NCI-H345 treated with DMSO at 0.1 percent for 48 hours (cell line): Measurements from ENCODE around the gene FKBP5.
"Not testable (repeated sequence)": the region's sequence is repeated elsewhere in the genome, so short reads cannot be mapped to it uniquely, and the experiment has no call there.

ENCODE experiments used
- DNase-seq: peaks from one replicate; lab custom pipeline; 2025; ENCODE audit not compliant: unreplicated experiment; lab: John Stamatoyannopoulos, UW

Gene FKBP5

DNA sequence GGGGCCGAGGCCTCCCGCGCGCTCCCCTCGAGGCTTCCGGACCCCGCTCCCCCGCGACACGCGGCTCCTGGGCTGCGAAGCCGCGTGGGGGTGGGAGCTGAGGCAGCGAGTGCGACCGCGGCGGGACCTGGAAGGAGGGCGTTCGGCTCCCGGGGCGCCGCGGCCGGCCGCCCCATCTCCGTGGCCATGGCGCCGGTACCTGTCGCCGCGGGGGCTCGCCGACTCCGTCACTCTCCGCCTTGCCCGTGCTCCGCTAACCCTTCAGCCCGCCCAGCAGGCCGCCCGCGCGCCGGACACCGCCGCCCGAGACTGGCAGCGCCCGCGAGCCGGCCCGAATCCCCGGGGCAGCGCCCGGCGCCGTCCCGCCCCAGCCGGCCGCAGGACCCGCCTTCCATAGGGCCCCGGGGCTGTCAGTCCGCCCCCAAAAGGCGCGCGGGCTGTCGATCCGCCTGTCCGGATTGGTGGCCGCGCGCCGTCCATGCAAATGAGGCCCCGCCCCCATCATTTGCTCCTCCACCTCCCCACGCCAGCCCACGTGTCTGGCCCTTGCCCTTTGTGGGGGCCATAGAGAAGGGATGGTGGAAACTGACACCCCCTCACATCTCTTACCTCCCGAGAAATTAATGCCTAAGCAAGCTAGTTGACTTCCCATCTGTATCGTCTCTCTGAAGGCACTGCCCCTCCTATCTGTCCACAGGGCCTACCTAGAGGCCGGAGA lies at the start of gene FKBP5:
Gene FKBP5, minus strand, starts transcription at position 311 of the 718 bp plus-strand sequence. CDS start 46,091 bp downstream, outside the sequence.
- DNase-seq = peak; percentile 35

DNA sequence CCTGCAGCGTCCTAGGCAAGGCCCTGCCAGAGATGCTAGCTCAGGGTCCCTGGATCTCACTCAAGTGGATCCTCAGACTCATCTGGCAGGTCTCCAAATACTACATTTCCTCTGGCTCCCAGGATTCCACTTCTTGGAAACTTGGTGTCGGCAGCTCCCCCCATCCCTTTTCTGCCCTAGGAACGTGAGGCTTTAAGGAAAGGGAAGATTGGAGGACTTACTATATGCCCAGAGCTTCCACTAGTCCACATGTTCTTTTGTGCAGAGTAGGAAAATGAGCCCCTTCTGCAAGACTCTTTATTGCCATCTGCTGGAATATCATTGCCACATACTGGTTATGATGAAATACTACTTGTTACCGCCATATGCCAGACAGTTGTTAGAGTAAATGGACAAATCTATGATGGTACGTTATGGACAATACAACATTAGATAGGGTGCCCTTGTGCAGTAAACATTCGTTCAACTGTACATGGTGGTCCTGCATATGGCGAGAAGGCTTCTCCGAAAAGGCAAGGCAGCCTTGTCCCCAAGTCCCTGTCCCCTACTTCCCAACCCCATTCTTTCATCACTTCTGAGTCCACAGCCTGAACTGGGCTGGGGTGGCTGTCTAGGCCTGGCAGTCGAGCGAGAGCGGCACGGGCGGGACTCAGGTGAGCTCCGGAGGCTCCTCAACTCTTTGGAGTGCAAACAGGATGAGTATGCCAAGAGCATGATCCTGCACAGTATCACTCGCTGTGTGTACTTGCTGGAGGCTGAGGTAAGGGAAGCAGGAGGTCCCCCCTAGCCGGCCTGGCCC lies 48.9 kb upstream of the FKBP5 start:
- DNase-seq = peak; percentile 53

DNA sequence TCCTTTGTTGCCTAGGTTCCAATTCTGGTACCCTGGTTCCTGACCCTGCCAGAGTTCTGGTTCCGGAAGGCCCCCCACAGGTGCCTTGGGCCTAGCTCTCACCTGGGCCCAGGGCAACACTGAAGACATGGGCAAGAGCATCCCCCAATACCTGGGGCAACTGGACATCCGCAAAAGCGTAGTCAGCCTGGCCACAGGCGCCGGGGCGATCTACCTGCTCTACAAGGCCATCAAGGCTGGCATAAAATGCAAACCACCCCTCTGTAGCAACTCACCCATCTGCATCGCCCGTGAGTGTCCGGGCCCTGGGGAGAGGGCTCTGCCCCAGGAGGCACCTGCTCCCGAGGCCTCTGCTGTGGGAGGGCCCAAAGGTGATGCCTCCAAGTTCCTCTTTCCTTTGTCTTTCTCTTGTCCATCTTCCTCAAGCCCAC lies 48.3 kb upstream of the FKBP5 start, which contains the start of gene ARMC12:
Gene ARMC12, plus strand, starts transcription at position 51 of the 431 bp plus-strand sequence. Its CDS starts 77 bp downstream, at position 128.
- DNase-seq = no peak

DNA sequence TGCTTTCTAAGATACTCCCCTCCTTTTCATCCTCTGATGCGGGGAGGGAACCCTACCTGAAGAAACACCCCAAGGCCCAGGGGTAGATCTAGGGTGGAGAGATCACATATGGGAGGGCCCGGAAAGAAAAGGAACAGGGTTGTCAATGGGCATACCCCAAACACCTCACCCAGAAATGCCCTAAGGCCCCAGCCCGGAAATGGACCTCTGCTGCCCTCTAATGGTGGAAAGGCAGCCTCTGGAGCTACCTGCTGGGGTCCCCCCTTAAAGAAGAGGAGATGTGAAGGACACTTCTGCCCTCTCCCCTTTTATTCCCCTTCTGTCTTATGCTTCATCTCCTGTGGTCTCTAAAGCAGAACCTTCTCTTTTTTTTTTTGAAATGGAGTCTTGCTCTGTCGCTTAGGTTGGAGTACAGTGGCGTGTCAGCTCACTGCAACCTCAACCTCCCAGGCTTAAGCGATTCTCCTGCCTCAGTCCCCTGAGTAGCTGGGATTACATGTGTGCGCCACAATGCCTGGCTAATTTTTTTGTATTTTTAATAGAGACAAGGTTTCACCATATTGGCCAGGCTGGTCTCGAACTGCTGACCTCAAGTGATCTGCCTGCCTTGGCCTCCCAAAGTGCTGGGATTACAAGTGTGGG lies 47.7 kb upstream of the FKBP5 start:
- DNase-seq = peak; percentile 36

DNA sequence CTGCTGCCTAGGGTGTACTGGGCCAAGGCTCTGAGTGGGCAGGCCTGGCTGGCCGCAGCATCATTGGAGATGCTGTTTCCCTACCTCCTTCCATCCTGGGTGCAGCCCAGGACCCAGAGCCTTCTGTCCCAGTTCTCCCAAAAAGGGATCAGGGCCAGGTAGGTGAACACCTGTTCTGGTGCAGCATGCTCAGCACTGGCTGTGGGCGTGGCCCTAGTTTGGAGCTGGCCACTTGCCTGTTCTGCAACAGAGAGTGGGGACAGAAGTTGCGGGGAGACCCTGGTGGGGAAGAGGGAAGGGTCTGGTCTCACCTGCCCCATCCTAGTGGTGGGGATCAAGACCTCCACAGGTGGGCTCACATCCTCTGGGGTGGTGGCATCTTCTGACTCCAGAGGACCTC lies 46.7 kb upstream of the FKBP5 start:
- no peak for DNase-seq

GRCh38 chr6:35734319-35734718 lies 45.6 kb upstream of the FKBP5 start:
- DNase-seq = not testable (repeated sequence)

DNA sequence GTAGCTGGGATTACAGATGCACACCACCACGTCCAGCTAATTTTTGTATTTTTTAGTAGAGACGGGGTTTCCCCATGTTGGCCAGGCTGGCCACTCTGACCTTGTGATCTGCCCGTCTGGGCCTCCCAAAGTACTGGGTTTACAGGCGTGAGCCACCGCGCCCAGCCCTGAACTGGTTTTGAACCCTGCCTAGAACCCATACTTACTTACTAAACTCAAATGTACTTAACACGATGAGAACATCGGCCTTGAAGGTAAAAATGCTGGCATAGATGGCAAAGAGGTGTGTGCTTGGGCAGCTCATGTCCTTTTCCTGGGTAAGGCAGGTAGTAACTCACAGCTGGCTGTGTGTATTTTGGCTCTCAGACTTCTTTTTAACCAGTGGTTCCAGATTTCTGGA lies 44.9 kb upstream of the FKBP5 start:
- DNase-seq = no peak

DNA sequence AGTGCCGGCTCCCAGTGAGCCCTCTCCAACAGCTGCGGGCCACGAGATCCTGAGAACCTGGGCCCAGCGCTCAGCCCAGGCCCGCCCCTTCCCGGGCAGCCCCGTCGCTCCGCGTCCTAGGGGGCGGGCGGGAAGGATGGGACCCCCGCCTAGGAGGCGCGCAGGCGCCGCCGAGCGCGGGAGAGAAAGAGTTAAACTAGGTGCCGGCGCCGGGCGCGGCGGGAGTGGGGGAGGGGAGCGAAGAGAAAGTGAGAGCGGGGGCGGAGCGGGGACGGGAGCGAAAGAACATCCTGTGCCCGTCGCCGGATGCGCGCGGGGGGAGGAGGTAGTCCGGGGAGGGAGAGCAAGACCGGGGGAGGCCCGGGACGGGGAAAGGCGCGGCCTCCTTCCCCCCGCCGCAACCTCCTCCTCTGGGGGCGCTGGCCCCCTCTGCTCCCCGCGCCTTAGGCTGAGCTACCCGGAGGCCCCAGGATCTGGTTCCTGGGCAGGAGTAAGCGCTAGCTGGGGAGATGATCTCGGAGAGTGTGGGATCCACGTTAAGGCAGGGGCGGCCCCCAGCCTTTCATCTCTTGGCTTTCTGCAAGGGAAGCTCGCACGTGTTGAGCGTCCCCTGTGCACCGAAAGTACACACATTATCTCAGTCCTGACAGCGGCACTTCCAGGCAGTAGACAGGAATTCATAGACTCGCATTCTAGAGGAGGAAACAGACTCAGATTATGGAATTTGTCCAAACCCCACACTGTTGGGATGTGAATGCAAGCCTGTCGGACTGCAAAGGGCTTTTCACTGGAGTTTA lies 43.2 kb upstream of the FKBP5 start:
- DNase-seq = no peak

DNA sequence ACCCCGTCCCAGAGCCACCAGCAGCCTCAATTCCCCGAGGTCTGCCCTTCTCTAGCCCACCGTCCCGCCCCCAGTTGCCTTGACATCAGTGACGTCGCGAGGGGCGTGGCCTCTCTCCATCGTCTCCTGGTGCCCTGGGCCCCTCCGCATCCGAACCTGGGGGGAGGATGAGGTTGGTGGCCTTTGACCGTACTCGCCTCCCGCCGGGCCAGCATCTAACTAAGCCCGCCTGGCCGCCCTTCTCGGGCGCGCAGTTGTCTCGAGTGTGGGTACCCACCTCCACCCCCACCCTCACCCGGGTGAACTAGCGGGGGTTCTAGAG lies 42.7 kb upstream of the FKBP5 start:
- peak; percentile 27 for DNase-seq

GRCh38 chr6:35730745-35731413 lies 42.2 kb upstream of the FKBP5 start:
- DNase-seq = no peak

DNA sequence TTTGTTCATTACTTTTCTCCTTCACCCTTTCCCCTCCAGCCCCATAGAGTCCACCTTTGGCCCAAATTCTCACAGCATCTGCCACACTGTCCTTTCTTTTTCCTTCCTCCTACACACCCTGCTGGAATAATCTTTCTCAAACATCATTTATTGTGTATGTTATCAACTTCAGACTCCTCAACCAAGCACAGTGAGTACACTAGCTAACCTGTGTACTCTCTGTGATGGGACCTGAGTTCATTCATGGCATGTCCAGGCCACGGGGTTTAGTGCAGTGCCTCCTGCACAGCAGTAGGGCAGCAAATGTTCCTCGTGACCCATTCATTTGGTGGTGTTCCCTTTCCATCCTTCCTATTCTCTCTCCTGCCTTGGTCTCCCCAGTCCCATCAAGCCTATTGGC lies 41.0 kb upstream of the FKBP5 start:
- no peak for DNase-seq

DNA sequence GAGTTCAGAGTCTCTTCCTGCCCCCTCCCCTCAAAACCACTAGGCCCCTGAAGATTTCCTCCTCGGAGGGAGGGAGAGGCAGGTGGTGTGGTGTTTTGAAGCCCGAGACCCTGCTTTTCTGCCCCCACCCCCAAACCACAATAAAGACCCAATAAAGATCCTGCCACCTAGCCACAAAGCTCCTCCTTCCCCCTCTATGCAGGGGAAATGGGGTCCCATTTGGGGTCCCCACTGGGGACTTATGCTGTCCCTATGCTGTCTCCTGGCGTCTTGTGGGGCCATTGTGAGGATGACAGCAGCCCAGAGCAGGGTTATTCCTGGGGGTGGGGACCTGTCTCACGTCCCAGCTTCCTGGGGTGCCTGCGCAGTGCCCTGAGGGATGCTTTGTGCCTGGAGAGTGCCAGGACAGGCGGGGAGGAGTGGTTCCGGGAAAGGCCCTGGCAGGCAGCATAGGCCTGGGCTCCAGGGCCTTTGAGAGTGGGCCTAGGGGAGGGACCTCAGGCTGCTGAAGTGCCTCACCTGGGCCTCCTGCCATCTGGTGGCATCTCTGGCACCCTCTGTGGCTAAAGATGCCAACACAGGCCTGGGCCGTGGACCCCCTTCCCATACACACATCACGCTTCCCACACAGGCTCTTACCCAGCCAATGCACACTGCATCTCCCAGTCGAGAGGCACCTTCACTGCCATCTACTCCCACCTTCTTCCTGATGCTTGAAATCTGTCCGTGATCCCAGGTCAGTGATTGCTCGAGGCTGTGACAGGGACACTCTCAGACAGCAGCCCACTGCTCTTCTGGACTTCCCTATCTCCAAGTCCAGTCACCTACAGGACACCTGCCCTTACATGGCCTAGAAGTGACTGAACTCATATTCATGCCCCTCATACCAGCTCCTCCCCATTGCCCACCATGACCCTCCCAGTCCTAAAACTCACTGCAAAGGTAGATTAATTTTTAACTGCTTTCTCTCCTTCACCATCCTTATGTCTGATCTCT lies 40.3 kb upstream of the FKBP5 start:
- DNase-seq = no peak

- peak; percentile 36 for DNase-seq
These were observed 39.4 kb upstream of the FKBP5 start for GRCh38 chr6:35727935-35728682.

- DNase-seq = peak; percentile 31
These were observed 38.7 kb upstream of the FKBP5 start for GRCh38 chr6:35727231-35727934.

- DNase-seq = no peak
These were observed 37.2 kb upstream of the FKBP5 start for GRCh38 chr6:35725721-35726438.

- no peak for DNase-seq
These were observed 36.5 kb upstream of the FKBP5 start for GRCh38 chr6:35725081-35725708.

DNA sequence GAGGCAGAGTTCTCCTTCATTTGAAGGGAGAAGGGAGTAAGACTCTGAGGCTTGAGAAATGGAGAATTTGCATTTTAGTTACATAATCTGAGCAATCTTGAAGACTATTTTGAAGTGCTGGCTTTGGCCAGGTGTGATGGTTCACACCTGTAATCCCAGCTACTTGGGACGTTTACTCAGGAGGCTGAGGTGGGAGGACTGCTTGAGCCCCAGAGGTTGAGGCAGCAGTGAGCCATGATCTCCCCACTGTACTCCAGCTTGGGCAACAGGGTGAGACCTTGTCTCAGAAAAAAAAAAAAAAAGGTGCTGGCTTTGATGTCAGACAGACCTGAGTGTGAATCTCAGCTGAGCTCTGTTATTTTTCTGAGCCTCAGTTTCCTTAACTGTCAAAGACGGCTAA lies 35.8 kb upstream of the FKBP5 start:
- no peak for DNase-seq
